Activated B cell treated with CpG ODN at 0.5 μM for 24 hours (primary cell): ENCODE measurements around the gene CHMP1A. TPM values are rescaled to one million over a fixed set of nuclear protein-coding genes. Genes with fewer than 3 reads are reported as not detected.
"Not testable (repeated sequence)": the region's sequence is repeated elsewhere in the genome, so short reads cannot be mapped to it uniquely, and the experiment has no call there.

Source experiments
- ATAC-seq: fragments of 200-7000 bp; cut with Tn5 transposase; one replicate; pipeline ENCODE4 v1.10.0; 2021; ENCODE audit warnings: low read depth, mild to moderate bottlenecking, moderate library complexity
- CTCF ChIA-PET: fragments of 350-600 bp; sonication (Branson Sonifier 250); formaldehyde crosslinking; loops from one replicate; lab custom pipeline; 2021; ENCODE audit warnings: antibody characterized with exemption; lab: Charles Lee
- POLR2A ChIA-PET: fragments of 350-600 bp; sonication (Branson Sonifier 250); formaldehyde crosslinking; loops from one replicate; lab custom pipeline; 2021; ENCODE audit warnings: antibody characterized with exemption; lab: Charles Lee
- DNase-seq: peaks from one replicate; pipeline ENCODE4 v3.0.0; 2022
- H3K27ac Mint-ChIP-seq: one replicate; pipeline ENCODE4 v1.8.0; 2020; ENCODE audit warnings: mixed read lengths
- H3K27me3 Mint-ChIP-seq: one replicate; pipeline ENCODE4 v1.8.0; 2021; ENCODE audit warnings: mixed read lengths
- H3K36me3 Mint-ChIP-seq: one replicate; pipeline ENCODE4 v1.8.0; 2021; ENCODE audit warnings: low read depth, mixed read lengths
- H3K4me1 Mint-ChIP-seq: one replicate; pipeline ENCODE4 v1.8.0; 2021; ENCODE audit warnings: mixed read lengths
- H3K4me3 Mint-ChIP-seq: one replicate; pipeline ENCODE4 v1.8.0; 2020; ENCODE audit warnings: mild to moderate bottlenecking, mixed read lengths
- H3K9me3 Mint-ChIP-seq: one replicate; pipeline ENCODE4 v1.8.0; 2020; ENCODE audit warnings: mixed read lengths
- intact Hi-C: fragments of 100-400 bp; cut with micrococcal nuclease; formaldehyde crosslinking; loops from one replicate; pipeline ENCODE4 v1.15.1; 2024
- total RNA-seq: library from RNA; stranded (reverse); gene quantifications from 2 replicates; pipeline ENCODE4 v1.2.3, GENCODE V29; 2022
- TF ChIP-seq, protein P1 (sequence below): fragments of 200-600 bp; IDR thresholded peaks from one replicate; pipeline ENCODE4 v1.8.0; 2022; ENCODE audit warnings: antibody characterized with exemption, mild to moderate bottlenecking

Gene CHMP1A
- total RNA-seq, 1 donor from 2014 or later: 98.7 TPM

DNA sequence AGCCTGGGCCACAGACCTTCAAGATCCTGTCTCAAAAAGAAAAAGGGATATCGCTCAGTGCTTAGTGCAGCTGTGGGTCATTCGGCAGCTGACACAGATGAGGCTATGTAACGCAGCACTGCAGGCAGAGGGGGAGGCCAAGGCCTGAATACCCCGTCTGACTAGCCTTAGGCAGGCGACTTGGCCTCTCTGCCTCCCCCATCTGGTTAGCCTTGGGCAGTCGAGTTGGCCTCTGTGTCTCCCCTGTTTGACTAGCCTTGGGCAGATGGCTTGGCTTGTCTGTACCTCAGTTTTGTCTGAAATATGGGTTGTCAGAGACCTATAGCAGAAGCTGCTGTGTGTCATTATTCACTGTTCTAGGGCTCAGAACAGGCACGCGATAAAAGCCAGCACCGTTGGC, 10.1 kb upstream of the CHMP1A start:
- intact Hi-C loops: no loop called here
- DNase-seq: no peak
- H3K9me3 Mint-ChIP-seq: no peaks in the 10 kb centered on the region
- POLR2A ChIA-PET: no interaction called here
- peaks cover 7% of the 10 kb centered on the region for H3K36me3 Mint-ChIP-seq
- CTCF ChIA-PET: interaction anchor here (0.6 to 0.8 kb wide), 2 partner anchors 53 to 148 kb away, joined by 3 read pairs; no protein-coding TSS in a partner anchor
- H3K27ac Mint-ChIP-seq: no peak overlapping the region
- ATAC-seq: no peak
- TF ChIP-seq, protein P1, sequence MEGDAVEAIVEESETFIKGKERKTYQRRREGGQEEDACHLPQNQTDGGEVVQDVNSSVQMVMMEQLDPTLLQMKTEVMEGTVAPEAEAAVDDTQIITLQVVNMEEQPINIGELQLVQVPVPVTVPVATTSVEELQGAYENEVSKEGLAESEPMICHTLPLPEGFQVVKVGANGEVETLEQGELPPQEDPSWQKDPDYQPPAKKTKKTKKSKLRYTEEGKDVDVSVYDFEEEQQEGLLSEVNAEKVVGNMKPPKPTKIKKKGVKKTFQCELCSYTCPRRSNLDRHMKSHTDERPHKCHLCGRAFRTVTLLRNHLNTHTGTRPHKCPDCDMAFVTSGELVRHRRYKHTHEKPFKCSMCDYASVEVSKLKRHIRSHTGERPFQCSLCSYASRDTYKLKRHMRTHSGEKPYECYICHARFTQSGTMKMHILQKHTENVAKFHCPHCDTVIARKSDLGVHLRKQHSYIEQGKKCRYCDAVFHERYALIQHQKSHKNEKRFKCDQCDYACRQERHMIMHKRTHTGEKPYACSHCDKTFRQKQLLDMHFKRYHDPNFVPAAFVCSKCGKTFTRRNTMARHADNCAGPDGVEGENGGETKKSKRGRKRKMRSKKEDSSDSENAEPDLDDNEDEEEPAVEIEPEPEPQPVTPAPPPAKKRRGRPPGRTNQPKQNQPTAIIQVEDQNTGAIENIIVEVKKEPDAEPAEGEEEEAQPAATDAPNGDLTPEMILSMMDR: no peak
- H3K4me3 Mint-ChIP-seq: no peak overlapping the region
- H3K27me3 Mint-ChIP-seq: no peaks in the 10 kb centered on the region
- H3K4me1 Mint-ChIP-seq: peaks cover 2% of the 10 kb centered on the region

DNA sequence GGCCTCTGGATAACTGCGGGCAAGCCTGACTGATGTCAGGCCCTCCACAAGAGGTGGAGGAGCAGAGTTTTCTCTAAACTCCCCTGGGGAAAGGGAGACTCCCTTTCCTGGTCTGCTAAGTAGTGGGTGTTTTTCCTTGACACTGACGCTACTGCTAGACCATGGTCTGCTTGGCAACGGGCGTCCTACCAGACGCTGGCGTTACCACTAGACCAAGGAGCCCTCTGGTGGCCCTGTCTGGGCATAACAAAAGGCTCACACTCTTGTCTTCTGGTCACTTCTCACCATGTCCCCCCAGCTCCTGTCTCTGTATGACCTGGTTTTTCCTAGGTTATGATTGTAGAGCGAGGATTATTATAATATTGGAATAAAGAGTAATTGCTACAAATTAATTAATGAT, 9.5 kb upstream of the CHMP1A start:
- ATAC-seq, DNase-seq, intact Hi-C loops, H3K27ac Mint-ChIP-seq, H3K27me3 Mint-ChIP-seq, H3K9me3 Mint-ChIP-seq, H3K4me1 Mint-ChIP-seq, H3K4me3 Mint-ChIP-seq, POLR2A ChIA-PET, H3K36me3 Mint-ChIP-seq: not testable (repeated sequence)
- CTCF ChIA-PET: interaction anchor here (0.6 to 0.8 kb wide), 2 partner anchors 52 to 149 kb away, joined by 3 read pairs; no protein-coding TSS in a partner anchor

DNA sequence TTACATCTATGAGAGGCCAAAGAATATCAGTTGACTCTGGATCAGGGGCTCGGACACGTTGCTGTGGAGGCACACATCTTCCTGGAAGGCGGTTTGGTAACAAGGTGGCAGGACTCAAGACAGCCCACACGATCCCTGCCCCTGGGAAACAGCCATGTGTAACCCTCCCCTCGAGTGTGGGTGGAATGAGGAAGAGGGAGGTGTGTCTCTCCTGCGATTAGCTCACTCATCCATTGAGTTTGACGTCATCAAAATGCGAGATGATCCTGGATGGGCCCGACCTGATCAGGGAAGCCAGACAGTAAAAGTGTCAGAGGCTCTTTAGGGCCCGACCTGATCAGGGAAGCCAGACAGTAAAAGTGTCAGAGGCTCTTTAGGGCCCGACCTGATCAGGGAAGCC, 6.7 kb upstream of the CHMP1A start:
- H3K4me1 Mint-ChIP-seq, H3K9me3 Mint-ChIP-seq, DNase-seq, ATAC-seq, CTCF ChIA-PET, H3K27me3 Mint-ChIP-seq, H3K4me3 Mint-ChIP-seq, intact Hi-C loops, H3K27ac Mint-ChIP-seq: not testable (repeated sequence)
- POLR2A ChIA-PET: interaction anchor here (0.6 kb wide), 1 partner anchor 17 kb away, joined by 5 read pairs; no protein-coding TSS in a partner anchor
- peaks cover 16% of the 10 kb centered on the region for H3K36me3 Mint-ChIP-seq

DNA sequence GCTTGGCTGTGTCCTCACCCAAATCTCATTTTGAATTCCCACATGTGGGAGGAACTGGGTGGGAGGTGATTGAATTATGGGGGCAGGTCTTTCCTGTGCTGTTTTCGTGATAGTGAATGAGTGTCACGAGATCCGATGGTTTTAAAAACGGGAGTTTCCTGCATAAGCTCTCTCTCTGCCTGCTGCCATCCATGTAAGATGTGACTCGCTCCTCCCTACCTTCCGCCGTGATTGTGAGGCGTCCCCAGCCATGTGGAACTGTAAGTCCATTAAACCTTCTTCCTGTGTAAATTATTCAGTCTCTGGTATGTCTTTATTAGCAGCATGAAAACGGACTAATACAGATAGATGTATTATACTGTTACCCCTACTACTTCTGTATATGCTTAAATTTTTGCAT, 3.7 kb upstream of the CHMP1A start:
- intact Hi-C loops: no loop called here
- H3K4me3 Mint-ChIP-seq: no peak overlapping the region

DNA sequence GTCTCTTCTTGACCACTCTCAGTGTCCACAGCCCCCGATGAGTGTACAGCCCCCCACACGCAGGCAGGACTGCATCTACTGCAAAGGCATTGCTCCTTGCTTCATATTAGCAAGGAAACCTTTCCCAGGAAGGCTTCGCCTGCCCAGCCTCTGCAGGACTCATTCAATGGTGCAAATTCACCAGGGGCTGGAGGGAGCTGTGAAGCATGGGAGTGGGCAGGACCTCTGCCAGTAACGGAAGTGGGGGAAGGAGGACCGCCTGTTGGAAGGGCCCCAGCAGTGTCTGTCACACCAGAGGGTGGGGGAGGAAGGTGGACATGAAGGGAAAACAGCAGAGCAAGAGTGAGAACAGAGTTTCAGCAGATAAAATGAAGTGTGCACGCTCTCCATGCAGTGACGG, 2.6 kb upstream of the CHMP1A start:
- ATAC-seq: no peak
- Mint-ChIP-seq H3K27ac (no peak overlapping the region), H3K4me3 (no peak overlapping the region)

More for the DNA sequence above, 3.7 kb upstream of the CHMP1A start:
- no peaks in the 10 kb centered on the region for H3K9me3 Mint-ChIP-seq
- CTCF ChIA-PET: no interaction called here
- H3K4me1 Mint-ChIP-seq: peaks cover 16% of the 10 kb centered on the region
- POLR2A ChIA-PET: no interaction called here
- peaks cover 16% of the 10 kb centered on the region for H3K36me3 Mint-ChIP-seq
- no peaks in the 10 kb centered on the region for H3K27me3 Mint-ChIP-seq
- DNase-seq (no peak), ATAC-seq (no peak)
- TF ChIP-seq, protein P1: no peak
- no peak overlapping the region for H3K27ac Mint-ChIP-seq

DNA sequence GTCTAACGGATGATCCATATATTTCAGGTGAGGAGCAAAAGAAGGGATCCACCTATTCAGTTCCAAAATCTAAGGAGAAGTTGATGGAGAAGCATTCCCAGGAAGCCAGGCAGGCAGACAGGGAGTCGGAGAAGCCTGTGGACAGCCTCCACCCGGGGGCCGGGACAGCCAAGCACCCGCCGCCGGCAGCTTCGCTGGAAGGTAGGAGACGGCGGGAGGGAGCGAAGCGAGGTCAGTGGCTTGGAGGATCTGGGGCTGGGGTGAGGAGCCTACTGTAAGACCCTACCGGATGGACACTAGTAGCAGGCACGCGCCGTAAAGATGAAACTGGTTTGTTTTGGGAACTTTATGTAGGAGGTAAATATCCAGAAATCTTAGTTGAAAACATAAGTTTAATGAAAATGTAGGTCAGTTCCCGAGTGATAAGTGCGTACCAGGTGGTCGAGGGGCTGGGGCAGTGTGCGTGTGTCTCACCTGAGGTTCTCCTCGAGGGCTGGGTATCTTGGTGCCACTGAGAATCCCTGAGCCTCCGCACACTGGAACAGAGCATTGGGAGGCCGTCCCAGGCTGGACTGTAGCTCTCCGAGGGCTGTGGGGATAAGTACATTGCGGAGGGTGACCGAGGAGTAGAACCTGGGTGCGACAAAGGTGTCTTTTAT, 842 bp upstream of the CHMP1A start:
- Mint-ChIP-seq H3K36me3 (peaks cover 17% of the 10 kb centered on the region), H3K27ac (peak overlapping the region; percentile 61), H3K27me3 (no peaks in the 10 kb centered on the region), H3K4me1 (peaks cover 33% of the 10 kb centered on the region), H3K4me3 (peak overlapping the region; percentile 85), H3K9me3 (no peaks in the 10 kb centered on the region)
- CTCF ChIA-PET: interaction anchor here (1.3 kb wide), 1 partner anchor 28 kb away, joined by 3 read pairs; the partner anchor contains the start of gene CDK10
- DNase-seq (no peak), ATAC-seq (no peak)
- intact Hi-C loops: loop anchor here (1.0 to 5.0 kb wide), 2 partner anchors 28 to 159 kb away; partner anchors contain the start of genes CDK10 and FANCA
- TF ChIP-seq, protein P1: no peak
- POLR2A ChIA-PET: interaction anchor here (1.0 to 1.5 kb wide), 3 partner anchors 19 to 215 kb away, joined by 4 to 9 read pairs (median 4); partner anchors contain the start of gene TCF25

More for the DNA sequence above, 2.6 kb upstream of the CHMP1A start:
- TF ChIP-seq, protein P1: no peak
- no peaks in the 10 kb centered on the region for H3K9me3 Mint-ChIP-seq
- ChIA-PET POLR2A (no interaction called here), CTCF (no interaction called here)
- peaks cover 16% of the 10 kb centered on the region for H3K36me3 Mint-ChIP-seq
- peaks cover 23% of the 10 kb centered on the region for H3K4me1 Mint-ChIP-seq
- H3K27me3 Mint-ChIP-seq: no peaks in the 10 kb centered on the region
- intact Hi-C loops: no loop called here
- no peak for DNase-seq
